ENCODE results near the gene PLD6.

Gene PLD6

DNA sequence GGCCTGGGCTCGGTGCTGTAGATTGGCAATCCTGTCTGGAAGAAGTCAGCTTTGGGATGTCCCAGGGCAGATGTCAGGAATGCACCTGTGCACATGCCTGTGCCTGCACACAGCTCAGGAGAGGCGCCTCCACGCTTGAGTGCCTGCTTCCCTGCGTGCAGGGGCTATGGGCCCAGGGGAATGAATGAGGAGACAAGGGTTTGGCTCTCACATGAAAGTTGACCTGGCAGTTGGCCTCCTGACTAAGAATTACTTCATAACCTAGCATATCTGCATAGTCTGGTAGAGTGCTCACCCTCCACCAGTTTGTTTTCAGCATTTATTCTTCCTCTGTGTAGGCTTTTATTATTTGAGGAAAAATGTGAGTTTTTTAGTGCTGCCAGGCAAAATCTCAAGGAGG is 50.0 kb downstream of the PLD6 start:
- no peak for TF ChIP-seq FOXP2 (optimal IDR thresholded peaks at IDR 0.05; ENCODE audit: borderline replicate concordance, extremely low read depth, extremely low read length, insufficient read depth)
- TF ChIP-seq TAF1 (IDR thresholded peaks at IDR 0.05; ENCODE audit: borderline replicate concordance, insufficient read depth, low read length) = no peak
- no peak for TF ChIP-seq SIN3A (IDR thresholded peaks at IDR 0.05; ENCODE audit: borderline replicate concordance, insufficient read depth, low read length)
- no peak for TF ChIP-seq POLR2AphosphoS5 (IDR thresholded peaks at IDR 0.05; ENCODE audit: low read depth, low read length)
- TF ChIP-seq, protein P1, sequence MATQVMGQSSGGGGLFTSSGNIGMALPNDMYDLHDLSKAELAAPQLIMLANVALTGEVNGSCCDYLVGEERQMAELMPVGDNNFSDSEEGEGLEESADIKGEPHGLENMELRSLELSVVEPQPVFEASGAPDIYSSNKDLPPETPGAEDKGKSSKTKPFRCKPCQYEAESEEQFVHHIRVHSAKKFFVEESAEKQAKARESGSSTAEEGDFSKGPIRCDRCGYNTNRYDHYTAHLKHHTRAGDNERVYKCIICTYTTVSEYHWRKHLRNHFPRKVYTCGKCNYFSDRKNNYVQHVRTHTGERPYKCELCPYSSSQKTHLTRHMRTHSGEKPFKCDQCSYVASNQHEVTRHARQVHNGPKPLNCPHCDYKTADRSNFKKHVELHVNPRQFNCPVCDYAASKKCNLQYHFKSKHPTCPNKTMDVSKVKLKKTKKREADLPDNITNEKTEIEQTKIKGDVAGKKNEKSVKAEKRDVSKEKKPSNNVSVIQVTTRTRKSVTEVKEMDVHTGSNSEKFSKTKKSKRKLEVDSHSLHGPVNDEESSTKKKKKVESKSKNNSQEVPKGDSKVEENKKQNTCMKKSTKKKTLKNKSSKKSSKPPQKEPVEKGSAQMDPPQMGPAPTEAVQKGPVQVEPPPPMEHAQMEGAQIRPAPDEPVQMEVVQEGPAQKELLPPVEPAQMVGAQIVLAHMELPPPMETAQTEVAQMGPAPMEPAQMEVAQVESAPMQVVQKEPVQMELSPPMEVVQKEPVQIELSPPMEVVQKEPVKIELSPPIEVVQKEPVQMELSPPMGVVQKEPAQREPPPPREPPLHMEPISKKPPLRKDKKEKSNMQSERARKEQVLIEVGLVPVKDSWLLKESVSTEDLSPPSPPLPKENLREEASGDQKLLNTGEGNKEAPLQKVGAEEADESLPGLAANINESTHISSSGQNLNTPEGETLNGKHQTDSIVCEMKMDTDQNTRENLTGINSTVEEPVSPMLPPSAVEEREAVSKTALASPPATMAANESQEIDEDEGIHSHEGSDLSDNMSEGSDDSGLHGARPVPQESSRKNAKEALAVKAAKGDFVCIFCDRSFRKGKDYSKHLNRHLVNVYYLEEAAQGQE (IDR thresholded peaks at IDR 0.05; ENCODE audit: insufficient read depth in 1 of 2, low read depth in 2 of 2, low read length in 2 of 2) = no peak

DNA sequence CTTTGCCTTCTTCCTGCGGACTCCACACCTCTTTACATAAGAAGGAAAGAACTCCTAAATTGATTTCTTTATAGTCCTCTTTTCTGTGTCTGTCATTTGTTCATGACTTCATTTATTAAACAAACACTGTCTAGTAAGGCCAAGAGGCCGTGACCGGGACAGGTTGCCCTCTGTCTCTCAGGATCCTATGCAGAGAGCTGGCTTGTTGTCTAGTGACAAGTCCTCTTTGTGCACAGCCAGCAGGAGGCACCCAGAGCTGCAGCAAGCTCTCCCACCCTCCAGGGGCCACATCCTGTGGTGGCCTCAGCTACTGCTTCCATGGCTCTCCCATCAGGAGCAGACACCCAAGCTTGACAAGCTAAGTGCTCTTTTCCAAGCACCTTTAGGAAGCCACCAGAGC is 50.6 kb downstream of the PLD6 start:
- TF ChIP-seq, protein P1 (IDR thresholded peaks at IDR 0.05; ENCODE audit: insufficient read depth in 1 of 2, low read depth in 2 of 2, low read length in 2 of 2) = no peak
- TF ChIP-seq POLR2AphosphoS5 (IDR thresholded peaks at IDR 0.05; ENCODE audit: low read depth, low read length) (no peak), TAF1 (IDR thresholded peaks at IDR 0.05; ENCODE audit: borderline replicate concordance, insufficient read depth, low read length) (no peak), FOXP2 (optimal IDR thresholded peaks at IDR 0.05; ENCODE audit: borderline replicate concordance, extremely low read depth, extremely low read length, insufficient read depth) (no peak), SIN3A (IDR thresholded peaks at IDR 0.05; ENCODE audit: borderline replicate concordance, insufficient read depth, low read length) (no peak)

DNA sequence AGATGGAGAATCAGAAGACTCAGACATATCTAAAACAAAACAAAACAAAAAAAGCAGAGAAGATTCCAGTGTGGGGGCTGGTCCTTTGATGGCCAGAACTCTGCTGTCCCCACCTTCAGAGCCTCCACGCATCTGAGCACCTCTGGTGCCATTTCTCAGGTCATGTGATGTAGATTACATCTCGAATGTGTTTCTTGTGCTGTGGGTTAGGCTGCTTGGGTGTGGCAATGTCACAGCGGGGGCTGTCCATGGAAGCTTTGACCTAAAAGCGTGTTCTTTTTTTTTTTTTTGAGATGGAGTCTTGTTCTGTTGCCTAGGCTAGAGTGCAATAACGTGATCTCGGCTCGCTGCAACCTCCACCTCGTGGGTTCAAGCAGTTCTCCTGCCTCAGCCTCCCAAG is 51.2 kb downstream of the PLD6 start:
- TF ChIP-seq SIN3A (IDR thresholded peaks at IDR 0.05; ENCODE audit: borderline replicate concordance, insufficient read depth, low read length) (no peak), POLR2AphosphoS5 (IDR thresholded peaks at IDR 0.05; ENCODE audit: low read depth, low read length) (no peak), TAF1 (IDR thresholded peaks at IDR 0.05; ENCODE audit: borderline replicate concordance, insufficient read depth, low read length) (no peak), FOXP2 (optimal IDR thresholded peaks at IDR 0.05; ENCODE audit: borderline replicate concordance, extremely low read depth, extremely low read length, insufficient read depth) (no peak)
- TF ChIP-seq, protein P1 (IDR thresholded peaks at IDR 0.05; ENCODE audit: insufficient read depth in 1 of 2, low read depth in 2 of 2, low read length in 2 of 2) = no peak

DNA sequence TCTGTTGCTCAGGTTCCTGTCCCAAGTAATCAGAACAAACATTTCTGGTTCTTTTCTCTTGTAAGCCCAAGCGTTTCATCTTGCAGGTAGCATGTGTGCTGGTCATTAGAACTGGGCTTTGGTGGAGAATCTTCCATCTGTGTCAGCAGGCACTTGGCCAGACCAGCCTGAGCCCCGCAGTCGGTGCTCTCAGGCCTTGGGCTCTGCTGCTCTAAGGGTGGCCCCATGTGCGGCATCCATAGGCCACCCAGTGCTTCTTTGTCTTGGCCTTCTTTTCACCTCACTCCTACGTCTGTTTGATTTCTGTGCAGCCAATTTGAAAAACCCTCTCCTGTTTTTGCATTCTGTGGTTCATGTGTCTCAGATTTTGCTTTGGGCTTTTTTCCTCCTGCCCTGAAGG is 51.6 kb downstream of the PLD6 start:
- no peak for TF ChIP-seq TAF1 (IDR thresholded peaks at IDR 0.05; ENCODE audit: borderline replicate concordance, insufficient read depth, low read length)
- TF ChIP-seq SIN3A (IDR thresholded peaks at IDR 0.05; ENCODE audit: borderline replicate concordance, insufficient read depth, low read length) = no peak
- TF ChIP-seq, protein P1 (IDR thresholded peaks at IDR 0.05; ENCODE audit: insufficient read depth in 1 of 2, low read depth in 2 of 2, low read length in 2 of 2) = no peak
- TF ChIP-seq POLR2AphosphoS5 (IDR thresholded peaks at IDR 0.05; ENCODE audit: low read depth, low read length) = no peak
- no peak for TF ChIP-seq FOXP2 (optimal IDR thresholded peaks at IDR 0.05; ENCODE audit: borderline replicate concordance, extremely low read depth, extremely low read length, insufficient read depth)

DNA sequence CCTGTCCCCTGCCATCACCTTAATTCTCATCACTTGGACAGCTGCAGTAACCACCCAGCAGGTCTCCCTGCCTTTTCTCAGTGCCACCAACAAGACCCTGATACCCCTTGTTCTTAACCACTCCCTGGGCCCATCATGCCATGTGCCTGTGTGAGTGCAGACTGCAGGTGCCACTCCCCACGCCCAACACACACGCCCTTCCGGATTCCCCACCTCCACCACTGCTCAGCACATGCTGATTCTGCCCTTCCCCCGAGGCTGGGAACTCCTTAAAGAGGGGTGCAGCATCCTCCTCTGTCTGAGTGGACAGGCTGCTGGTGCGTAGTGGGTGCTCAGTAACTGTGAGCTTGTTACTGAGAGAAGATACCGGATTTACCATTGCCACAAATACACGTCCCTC is 52.4 kb downstream of the PLD6 start:
- no peak for TF ChIP-seq TAF1 (IDR thresholded peaks at IDR 0.05; ENCODE audit: borderline replicate concordance, insufficient read depth, low read length)
- TF ChIP-seq FOXP2 (optimal IDR thresholded peaks at IDR 0.05; ENCODE audit: borderline replicate concordance, extremely low read depth, extremely low read length, insufficient read depth) = no peak
- TF ChIP-seq, protein P1 (IDR thresholded peaks at IDR 0.05; ENCODE audit: insufficient read depth in 1 of 2, low read depth in 2 of 2, low read length in 2 of 2) = no peak
- no peak for TF ChIP-seq POLR2AphosphoS5 (IDR thresholded peaks at IDR 0.05; ENCODE audit: low read depth, low read length)
- no peak for TF ChIP-seq SIN3A (IDR thresholded peaks at IDR 0.05; ENCODE audit: borderline replicate concordance, insufficient read depth, low read length)
